ENCODE results near the gene PTGER2. TPM values are rescaled to one million over a fixed set of nuclear protein-coding genes. Genes with fewer than 3 reads are reported as not detected.

Gene PTGER2
- total RNA-seq, 4 donors from 2014 or later: 1.1 to 9.4 (median 4.9) TPM

GRCh38 chr14:52336241-52336640 lies 22.1 kb downstream of the PTGER2 start:
- Histone ChIP-seq H3K27me3 (no peaks in the 10 kb centered on the region), H3K36me3 (no peaks in the 10 kb centered on the region), H3K4me3 (no peak overlapping the region), H3K9me3 (no peaks in the 10 kb centered on the region), H3K27ac (no peak overlapping the region), H3K4me1 (peaks cover 0 to 13% (median 2%) of the 10 kb centered on the region in 4 donors)
- intact Hi-C loops (cut with DNase I; ENCODE audit: low total_unique reads): no loop called here
- 71 to 75% methylated on average over 2 of the region's 2 CpGs for WGBS, 2 donors (ENCODE audit: low coverage in 1 of 2)
- no peak for DNase-seq
- in situ Hi-C loops (cut with MboI; ENCODE audit: low pct_ligation_motif_present in 1 of 4, low pct_unique_long_range_greater_than_20kb in 1 of 4, low sequenced_read_pairs in 3 of 4): no loop called here
- TF ChIP-seq EP300 (IDR thresholded peaks at IDR 0.05; ENCODE audit: low read depth): no peak
- TF ChIP-seq POLR2AphosphoS5 (IDR thresholded peaks at IDR 0.05): no peak
- TF ChIP-seq POLR2A (IDR thresholded peaks at IDR 0.05): no peak
- TF ChIP-seq, protein P1, sequence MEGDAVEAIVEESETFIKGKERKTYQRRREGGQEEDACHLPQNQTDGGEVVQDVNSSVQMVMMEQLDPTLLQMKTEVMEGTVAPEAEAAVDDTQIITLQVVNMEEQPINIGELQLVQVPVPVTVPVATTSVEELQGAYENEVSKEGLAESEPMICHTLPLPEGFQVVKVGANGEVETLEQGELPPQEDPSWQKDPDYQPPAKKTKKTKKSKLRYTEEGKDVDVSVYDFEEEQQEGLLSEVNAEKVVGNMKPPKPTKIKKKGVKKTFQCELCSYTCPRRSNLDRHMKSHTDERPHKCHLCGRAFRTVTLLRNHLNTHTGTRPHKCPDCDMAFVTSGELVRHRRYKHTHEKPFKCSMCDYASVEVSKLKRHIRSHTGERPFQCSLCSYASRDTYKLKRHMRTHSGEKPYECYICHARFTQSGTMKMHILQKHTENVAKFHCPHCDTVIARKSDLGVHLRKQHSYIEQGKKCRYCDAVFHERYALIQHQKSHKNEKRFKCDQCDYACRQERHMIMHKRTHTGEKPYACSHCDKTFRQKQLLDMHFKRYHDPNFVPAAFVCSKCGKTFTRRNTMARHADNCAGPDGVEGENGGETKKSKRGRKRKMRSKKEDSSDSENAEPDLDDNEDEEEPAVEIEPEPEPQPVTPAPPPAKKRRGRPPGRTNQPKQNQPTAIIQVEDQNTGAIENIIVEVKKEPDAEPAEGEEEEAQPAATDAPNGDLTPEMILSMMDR (IDR thresholded peaks at IDR 0.05): no peak

DNA sequence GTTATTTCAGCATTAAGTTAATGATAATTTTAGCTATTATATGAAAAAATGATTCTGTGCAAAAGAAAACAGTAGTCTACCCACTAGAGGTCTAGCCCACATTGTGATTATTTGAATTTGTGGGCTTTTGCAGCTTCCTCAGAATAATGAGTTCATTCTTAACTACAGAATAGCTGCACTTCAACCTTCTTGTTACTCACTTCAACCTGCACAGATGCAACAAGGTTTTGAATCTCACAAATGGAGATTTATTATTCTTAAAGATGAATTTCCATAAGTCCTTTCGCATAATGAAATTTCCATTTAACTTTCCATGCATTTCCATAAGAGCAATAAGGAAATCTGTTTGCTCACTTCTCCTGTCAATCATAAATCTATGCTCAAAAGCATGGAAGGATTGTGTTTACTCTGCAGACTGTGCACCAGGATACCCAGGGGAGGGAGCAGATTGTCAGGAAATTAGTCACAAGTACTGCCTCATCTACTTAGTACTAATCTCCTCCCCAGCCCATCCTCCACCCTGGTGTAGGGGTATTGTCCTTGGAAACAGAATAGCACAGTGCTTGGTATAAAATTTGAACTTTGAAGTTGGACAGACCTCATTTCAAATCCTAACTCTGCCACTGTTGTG lies 24.1 kb downstream of the PTGER2 start:
- H3K36me3 ChIP-seq: no peaks in the 10 kb centered on the region
- H3K27me3 ChIP-seq: no peaks in the 10 kb centered on the region
- peaks cover 0 to 19% (median 6%) of the 10 kb centered on the region in 4 donors for H3K4me1 ChIP-seq
- no peaks in the 10 kb centered on the region for H3K9me3 ChIP-seq
- no peak for DNase-seq
- H3K27ac ChIP-seq: no peak overlapping the region
- H3K4me3 ChIP-seq: no peak overlapping the region
- WGBS, 2 donors (ENCODE audit: low coverage in 1 of 2): 29 to 54% methylated on average over 1 of the region's 1 CpG
- in situ Hi-C loops (cut with MboI; ENCODE audit: low pct_ligation_motif_present in 1 of 4, low pct_unique_long_range_greater_than_20kb in 1 of 4, low sequenced_read_pairs in 3 of 4): no loop called here
- intact Hi-C loops (cut with DNase I; ENCODE audit: low total_unique reads): no loop called here
- TF ChIP-seq, protein P1 (IDR thresholded peaks at IDR 0.05): no peak
- TF ChIP-seq POLR2A (IDR thresholded peaks at IDR 0.05): no peak
- no peak for TF ChIP-seq POLR2AphosphoS5 (IDR thresholded peaks at IDR 0.05)
- TF ChIP-seq EP300 (IDR thresholded peaks at IDR 0.05; ENCODE audit: low read depth): no peak

DNA sequence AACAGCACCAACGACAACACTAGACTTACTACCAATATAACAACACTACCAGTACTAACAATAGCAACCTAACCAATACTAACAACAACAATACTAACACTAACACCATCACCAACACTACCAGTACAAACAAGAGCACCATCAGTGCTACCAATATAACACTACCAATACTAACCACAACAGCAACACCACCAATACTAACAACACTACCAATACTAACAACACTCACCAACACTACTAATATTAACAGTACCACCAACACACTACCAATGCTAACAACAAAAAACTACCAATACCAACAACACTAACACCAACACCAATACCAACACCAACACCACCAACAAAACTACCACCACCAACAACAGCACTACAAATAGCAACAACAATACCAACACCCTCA lies 25.1 kb downstream of the PTGER2 start:
- intact Hi-C loops (cut with DNase I; ENCODE audit: low total_unique reads) (no loop called here), in situ Hi-C loops (cut with MboI; ENCODE audit: low pct_ligation_motif_present in 1 of 4, low pct_unique_long_range_greater_than_20kb in 1 of 4, low sequenced_read_pairs in 3 of 4) (no loop called here)
- H3K27me3 ChIP-seq: no peaks in the 10 kb centered on the region
- TF ChIP-seq POLR2A (IDR thresholded peaks at IDR 0.05) (no peak), POLR2AphosphoS5 (IDR thresholded peaks at IDR 0.05) (no peak), EP300 (IDR thresholded peaks at IDR 0.05; ENCODE audit: low read depth) (no peak)
- TF ChIP-seq, protein P1 (IDR thresholded peaks at IDR 0.05): no peak
- H3K27ac ChIP-seq: no peak overlapping the region
- H3K9me3 ChIP-seq: no peaks in the 10 kb centered on the region
- H3K4me1 ChIP-seq: peaks cover 0 to 17% (median 7%) of the 10 kb centered on the region in 4 donors
- DNase-seq: no peak
- H3K4me3 ChIP-seq: no peak overlapping the region
- H3K36me3 ChIP-seq: no peaks in the 10 kb centered on the region
- 92 to 100% methylated on average over 1 of the region's 1 CpG for WGBS, 2 donors (ENCODE audit: low coverage in 1 of 2)

GRCh38 chr14:52342849-52343596 lies 28.9 kb downstream of the PTGER2 start:
- 58 to 83% methylated on average over 1 of the region's 1 CpG for WGBS, 2 donors (ENCODE audit: low coverage in 1 of 2)
- TF ChIP-seq EP300 (IDR thresholded peaks at IDR 0.05; ENCODE audit: low read depth): no peak
- TF ChIP-seq POLR2AphosphoS5 (IDR thresholded peaks at IDR 0.05): no peak
- TF ChIP-seq, protein P1 (IDR thresholded peaks at IDR 0.05): no peak
- no peak for TF ChIP-seq POLR2A (IDR thresholded peaks at IDR 0.05)

More at GRCh38 chr14:52342849-52343596, 28.9 kb downstream of the PTGER2 start:
- H3K9me3 ChIP-seq: no peaks in the 10 kb centered on the region
- in situ Hi-C loops (cut with MboI; ENCODE audit: low pct_ligation_motif_present in 1 of 4, low pct_unique_long_range_greater_than_20kb in 1 of 4, low sequenced_read_pairs in 3 of 4): no loop called here
- intact Hi-C loops (cut with DNase I; ENCODE audit: low total_unique reads): no loop called here
- H3K4me1 ChIP-seq: peaks cover 0 to 15% (median 7%) of the 10 kb centered on the region in 4 donors
- DNase-seq: no peak
- H3K27me3 ChIP-seq: no peaks in the 10 kb centered on the region
- no peaks in the 10 kb centered on the region for H3K36me3 ChIP-seq
- H3K27ac ChIP-seq: no peak overlapping the region
- no peak overlapping the region for H3K4me3 ChIP-seq
